DOHH2 (cell line): Measurements from ENCODE around the gene BCL2L11.

Source experiments
- EZH2phosphoT487 ChIP-seq: fragments of 200-600 bp; sonication (generic); IDR thresholded peaks from 2 replicates; pipeline ENCODE4 v1.6.1; 2017; ENCODE audit warnings: borderline replicate concordance, mild to moderate bottlenecking, antibody characterized with exemption, low read length, moderate library complexity, mixed read lengths
- TF ChIP-seq, protein P1 (sequence below): fragments of 200-600 bp; sonication (generic); IDR thresholded peaks from one replicate; pipeline ENCODE4 v1.5.1; 2014; ENCODE audit warnings: antibody characterized with exemption, mild to moderate bottlenecking, low read depth, low read length; ENCODE audit not compliant: poor library complexity, severe bottlenecking

- no peak for TF ChIP-seq EZH2phosphoT487
- TF ChIP-seq, protein P1, sequence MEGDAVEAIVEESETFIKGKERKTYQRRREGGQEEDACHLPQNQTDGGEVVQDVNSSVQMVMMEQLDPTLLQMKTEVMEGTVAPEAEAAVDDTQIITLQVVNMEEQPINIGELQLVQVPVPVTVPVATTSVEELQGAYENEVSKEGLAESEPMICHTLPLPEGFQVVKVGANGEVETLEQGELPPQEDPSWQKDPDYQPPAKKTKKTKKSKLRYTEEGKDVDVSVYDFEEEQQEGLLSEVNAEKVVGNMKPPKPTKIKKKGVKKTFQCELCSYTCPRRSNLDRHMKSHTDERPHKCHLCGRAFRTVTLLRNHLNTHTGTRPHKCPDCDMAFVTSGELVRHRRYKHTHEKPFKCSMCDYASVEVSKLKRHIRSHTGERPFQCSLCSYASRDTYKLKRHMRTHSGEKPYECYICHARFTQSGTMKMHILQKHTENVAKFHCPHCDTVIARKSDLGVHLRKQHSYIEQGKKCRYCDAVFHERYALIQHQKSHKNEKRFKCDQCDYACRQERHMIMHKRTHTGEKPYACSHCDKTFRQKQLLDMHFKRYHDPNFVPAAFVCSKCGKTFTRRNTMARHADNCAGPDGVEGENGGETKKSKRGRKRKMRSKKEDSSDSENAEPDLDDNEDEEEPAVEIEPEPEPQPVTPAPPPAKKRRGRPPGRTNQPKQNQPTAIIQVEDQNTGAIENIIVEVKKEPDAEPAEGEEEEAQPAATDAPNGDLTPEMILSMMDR = no peak
Measured at GRCh38 chr2:111113838-111114237, 6.9 kb upstream of the BCL2L11 start.
